Retinal pigment epithelial cell (primary cell): ENCODE results near the gene GRM1.

Experiments used
- DNase-seq: peaks from one replicate; pipeline ENCODE4 v3.0.0-alpha.2; 2010; ENCODE audit warnings: low read depth
- H3K4me3 ChIP-seq: 2 replicates; pipeline ENCODE4 v1.5.1; 2011; ENCODE audit warnings: mild to moderate bottlenecking, low read length, control low read depth, moderate library complexity
- TF ChIP-seq, protein P1 (sequence below): conservative IDR thresholded peaks from 2 replicates; pipeline ENCODE4 v1.5.1; 2011; ENCODE audit warnings: low read depth, low read length, control low read depth, inconsistent platforms

GRM1 gene

DNA sequence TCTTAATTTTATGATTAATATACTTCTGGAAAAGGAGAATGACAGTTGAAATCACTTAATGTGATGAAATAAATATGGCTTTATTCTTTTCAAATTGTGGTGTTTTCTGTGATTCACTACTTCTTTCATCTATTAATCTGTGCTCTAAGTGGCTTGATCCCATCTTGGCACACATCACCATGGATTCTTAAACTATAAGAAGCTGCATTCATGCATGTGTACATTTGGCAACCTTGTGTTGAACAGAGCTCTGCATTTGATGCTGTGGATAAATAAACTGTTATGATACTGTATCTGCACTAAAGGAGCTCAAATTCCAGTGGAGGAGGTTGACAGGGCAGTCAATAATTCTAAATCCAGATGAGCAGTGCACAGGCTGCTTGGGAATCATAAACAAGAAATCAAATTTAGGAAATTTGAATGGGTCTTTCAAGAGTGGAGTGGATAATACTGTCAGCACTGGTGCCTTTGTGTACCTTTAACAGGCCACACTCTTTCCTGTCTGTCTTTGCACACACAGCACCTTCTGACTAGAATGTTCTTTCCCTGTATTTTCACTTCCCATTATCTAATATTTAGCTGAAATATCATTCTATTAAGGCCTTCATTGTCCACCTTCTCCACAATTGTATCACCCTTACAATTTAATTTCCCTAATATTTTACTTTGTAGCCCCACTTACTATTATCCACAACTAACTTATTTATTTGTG is 252.9 kb downstream of the GRM1 start:
- DNase-seq = peak; percentile 68
- no peak overlapping the region for H3K4me3 ChIP-seq
- TF ChIP-seq, protein P1, sequence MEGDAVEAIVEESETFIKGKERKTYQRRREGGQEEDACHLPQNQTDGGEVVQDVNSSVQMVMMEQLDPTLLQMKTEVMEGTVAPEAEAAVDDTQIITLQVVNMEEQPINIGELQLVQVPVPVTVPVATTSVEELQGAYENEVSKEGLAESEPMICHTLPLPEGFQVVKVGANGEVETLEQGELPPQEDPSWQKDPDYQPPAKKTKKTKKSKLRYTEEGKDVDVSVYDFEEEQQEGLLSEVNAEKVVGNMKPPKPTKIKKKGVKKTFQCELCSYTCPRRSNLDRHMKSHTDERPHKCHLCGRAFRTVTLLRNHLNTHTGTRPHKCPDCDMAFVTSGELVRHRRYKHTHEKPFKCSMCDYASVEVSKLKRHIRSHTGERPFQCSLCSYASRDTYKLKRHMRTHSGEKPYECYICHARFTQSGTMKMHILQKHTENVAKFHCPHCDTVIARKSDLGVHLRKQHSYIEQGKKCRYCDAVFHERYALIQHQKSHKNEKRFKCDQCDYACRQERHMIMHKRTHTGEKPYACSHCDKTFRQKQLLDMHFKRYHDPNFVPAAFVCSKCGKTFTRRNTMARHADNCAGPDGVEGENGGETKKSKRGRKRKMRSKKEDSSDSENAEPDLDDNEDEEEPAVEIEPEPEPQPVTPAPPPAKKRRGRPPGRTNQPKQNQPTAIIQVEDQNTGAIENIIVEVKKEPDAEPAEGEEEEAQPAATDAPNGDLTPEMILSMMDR = no peak

- no peak for DNase-seq
- TF ChIP-seq, protein P1 = no peak
Observed at GRCh38 chr6:146282837-146283236, 254.0 kb downstream of the GRM1 start.

GRCh38 chr6:146284311-146284710 is 255.4 kb downstream of the GRM1 start:
- TF ChIP-seq, protein P1 = no peak
- DNase-seq = no peak
- no peak overlapping the region for H3K4me3 ChIP-seq

More at GRCh38 chr6:146282837-146283236, 254.0 kb downstream of the GRM1 start:
- no peak overlapping the region for H3K4me3 ChIP-seq

DNA sequence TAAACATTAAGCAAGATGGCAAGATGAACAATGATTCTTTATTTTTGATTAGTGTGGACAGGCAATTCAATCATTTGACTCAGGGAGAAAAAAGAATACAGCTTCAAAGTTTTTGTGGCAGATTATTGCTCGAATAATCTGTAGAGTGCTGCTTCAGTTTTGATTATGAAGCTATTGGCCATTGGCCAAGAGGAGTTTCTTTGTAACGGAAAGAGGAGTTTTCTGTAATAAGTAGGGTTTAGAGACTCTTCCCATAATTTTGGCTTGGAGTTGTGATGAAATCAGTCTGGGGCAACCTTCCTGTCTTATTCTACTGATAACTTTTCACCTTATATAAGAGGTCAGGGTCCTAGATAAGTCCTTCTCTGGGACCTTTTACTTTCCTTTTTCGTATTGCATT is 258.1 kb downstream of the GRM1 start:
- no peak overlapping the region for H3K4me3 ChIP-seq
- DNase-seq = no peak
- TF ChIP-seq, protein P1 = no peak

- TF ChIP-seq, protein P1 = no peak
- no peak for DNase-seq
- H3K4me3 ChIP-seq = no peak overlapping the region
Observed at GRCh38 chr6:146287691-146288369, 259.0 kb downstream of the GRM1 start.

- DNase-seq = peak; percentile 54
- TF ChIP-seq, protein P1 = no peak
- H3K4me3 ChIP-seq = no peak overlapping the region
Observed at GRCh38 chr6:146289816-146290588, 261.1 kb downstream of the GRM1 start.
